ENCODE measurements around the gene NCAN. TPM values are rescaled to one million over a fixed set of nuclear protein-coding genes. Genes with fewer than 3 reads are reported as not detected.

NCAN gene
- total RNA-seq, 1 experiment from 2014 or later, result 0.15 TPM

DNA sequence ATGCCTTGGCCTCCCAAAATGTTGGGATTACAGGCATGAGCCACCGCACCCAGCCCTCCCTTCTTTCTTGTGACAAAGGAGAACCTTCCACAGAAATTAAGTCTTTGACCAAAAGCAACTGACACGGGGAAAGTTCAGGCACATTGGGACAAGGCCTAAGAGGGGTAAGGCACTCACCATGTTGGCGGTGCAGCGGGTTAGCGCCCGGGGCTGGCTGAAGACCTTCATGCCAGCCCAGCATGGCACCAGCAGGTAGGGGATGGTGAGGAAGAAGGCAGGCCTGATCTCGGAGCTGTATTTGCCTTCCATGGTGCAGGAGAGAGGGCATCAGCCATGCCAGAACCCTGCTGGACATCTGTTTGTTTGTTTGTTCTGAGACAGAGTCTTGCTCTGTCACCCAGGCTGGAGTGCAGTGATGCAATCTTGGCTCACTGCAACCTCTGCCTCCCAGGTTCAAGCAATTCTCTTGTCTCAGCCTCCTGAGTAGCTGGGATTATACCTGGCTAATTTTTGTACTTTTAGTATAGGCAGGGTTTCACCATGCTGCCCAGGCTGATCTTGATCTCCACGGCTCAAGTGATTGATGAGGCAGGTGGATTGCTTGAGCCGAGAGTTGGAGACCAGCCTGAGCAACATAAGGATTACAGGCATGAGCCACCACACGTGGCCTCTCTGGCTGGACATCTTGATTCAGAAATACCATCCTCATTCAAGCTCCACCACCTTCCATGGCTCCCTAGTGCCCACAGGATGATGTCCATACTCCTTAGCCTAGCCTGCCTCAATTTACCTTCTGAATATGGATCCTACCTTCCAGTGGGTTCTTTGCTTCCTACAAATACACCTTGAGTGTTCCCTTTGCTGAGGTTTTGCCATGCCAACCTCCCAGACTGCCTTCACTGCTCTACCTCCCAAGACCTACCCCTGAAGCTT is 57.0 kb downstream of the NCAN start:
- no peak overlapping the region for H3K4me3 ChIP-seq (ENCODE audit: low read length)
- no peak overlapping the region for H2AFZ ChIP-seq (ENCODE audit: low read length)
- no peaks in the 10 kb centered on the region for H3K36me3 ChIP-seq (ENCODE audit: low read depth, low read length)
- intact Hi-C loops (cut with micrococcal nuclease), result no loop called here
- no peaks in the 10 kb centered on the region for H3K4me1 ChIP-seq (ENCODE audit: insufficient read depth, low read length)
- TF ChIP-seq, protein P1, sequence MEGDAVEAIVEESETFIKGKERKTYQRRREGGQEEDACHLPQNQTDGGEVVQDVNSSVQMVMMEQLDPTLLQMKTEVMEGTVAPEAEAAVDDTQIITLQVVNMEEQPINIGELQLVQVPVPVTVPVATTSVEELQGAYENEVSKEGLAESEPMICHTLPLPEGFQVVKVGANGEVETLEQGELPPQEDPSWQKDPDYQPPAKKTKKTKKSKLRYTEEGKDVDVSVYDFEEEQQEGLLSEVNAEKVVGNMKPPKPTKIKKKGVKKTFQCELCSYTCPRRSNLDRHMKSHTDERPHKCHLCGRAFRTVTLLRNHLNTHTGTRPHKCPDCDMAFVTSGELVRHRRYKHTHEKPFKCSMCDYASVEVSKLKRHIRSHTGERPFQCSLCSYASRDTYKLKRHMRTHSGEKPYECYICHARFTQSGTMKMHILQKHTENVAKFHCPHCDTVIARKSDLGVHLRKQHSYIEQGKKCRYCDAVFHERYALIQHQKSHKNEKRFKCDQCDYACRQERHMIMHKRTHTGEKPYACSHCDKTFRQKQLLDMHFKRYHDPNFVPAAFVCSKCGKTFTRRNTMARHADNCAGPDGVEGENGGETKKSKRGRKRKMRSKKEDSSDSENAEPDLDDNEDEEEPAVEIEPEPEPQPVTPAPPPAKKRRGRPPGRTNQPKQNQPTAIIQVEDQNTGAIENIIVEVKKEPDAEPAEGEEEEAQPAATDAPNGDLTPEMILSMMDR (conservative IDR thresholded peaks at IDR 0.05; ENCODE audit: low read depth, low read length), result no peak
- TF ChIP-seq EZH2phosphoT487 (IDR thresholded peaks at IDR 0.05; ENCODE audit: borderline replicate concordance, low read length) (no peak), EZH2 (IDR thresholded peaks at IDR 0.05; ENCODE audit: low read length, unreplicated experiment) (no peak)
- DNase-seq, result no peak
- ChIA-PET POLR2A (ENCODE audit: unreplicated experiment) (no interaction called here), CTCF (no interaction called here)
- no peak overlapping the region for H3K9ac ChIP-seq (ENCODE audit: low read length)
- H3K9me3 ChIP-seq (ENCODE audit: low read length), result no peaks in the 10 kb centered on the region
- no peaks in the 10 kb centered on the region for H3F3A ChIP-seq (ENCODE audit: low read length, unreplicated experiment)
- no TSS peak for BruUV-seq (replicated peaks)
- no peaks in the 10 kb centered on the region for H3K27me3 ChIP-seq (ENCODE audit: low read length)
- no peaks in the 10 kb centered on the region for H4K20me1 ChIP-seq (ENCODE audit: low read length)
- no peak overlapping the region for H3K27ac ChIP-seq (ENCODE audit: low read length)
- no peaks in the 10 kb centered on the region for H3K79me2 ChIP-seq (ENCODE audit: low read length)
- no peak overlapping the region for H3K4me2 ChIP-seq (ENCODE audit: low read length)
- no peaks in the 10 kb centered on the region for H3K9me2 ChIP-seq (replicated peaks; ENCODE audit: low read length)
- no peak; the same call in 1 of the 2 replicates for ATAC-seq

DNA sequence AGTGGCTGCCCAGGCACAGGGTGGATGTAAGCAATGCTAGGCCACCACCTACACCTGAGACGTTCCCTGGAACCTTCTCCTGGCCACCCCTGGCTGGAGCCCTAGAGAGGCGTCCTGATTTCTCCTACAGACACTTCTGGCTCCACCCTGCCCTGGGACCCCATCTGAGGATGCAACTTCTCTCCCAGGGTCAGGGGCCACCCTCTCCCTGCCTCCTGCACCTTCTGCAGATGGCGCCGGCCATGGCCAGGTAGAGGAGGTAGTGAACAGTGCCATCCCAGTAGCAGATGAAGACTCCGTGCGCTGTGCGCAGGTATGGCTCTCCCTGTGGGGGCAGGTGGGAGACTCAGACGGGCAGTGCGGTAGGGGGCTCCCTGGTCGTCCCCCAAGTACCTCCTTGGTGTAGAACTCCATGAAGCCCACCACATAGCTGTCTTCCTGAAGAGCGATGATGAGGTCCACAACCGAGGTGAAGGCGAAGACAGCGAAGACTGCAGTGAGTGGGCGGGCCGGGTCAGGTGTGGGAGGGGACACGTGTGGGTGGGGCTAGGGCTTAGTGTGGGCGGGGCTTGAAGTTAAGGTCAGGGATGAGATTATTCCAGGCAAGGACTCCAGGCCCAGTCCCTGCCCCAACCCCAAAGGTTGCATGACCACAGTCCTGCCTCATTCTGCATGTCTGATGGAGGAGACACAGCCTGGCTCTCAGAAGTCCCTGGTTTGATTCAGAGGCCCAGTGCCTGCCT is 58.4 kb downstream of the NCAN start:
- Histone ChIP-seq H3K9ac (ENCODE audit: low read length) (no peak overlapping the region), H3K4me1 (ENCODE audit: insufficient read depth, low read length) (no peaks in the 10 kb centered on the region), H3K27me3 (ENCODE audit: low read length) (no peaks in the 10 kb centered on the region), H3K36me3 (ENCODE audit: low read depth, low read length) (no peaks in the 10 kb centered on the region), H3K27ac (ENCODE audit: low read length) (no peak overlapping the region), H3F3A (ENCODE audit: low read length, unreplicated experiment) (no peaks in the 10 kb centered on the region), H3K79me2 (ENCODE audit: low read length) (no peaks in the 10 kb centered on the region), H3K9me3 (ENCODE audit: low read length) (no peaks in the 10 kb centered on the region), H3K4me3 (ENCODE audit: low read length) (no peak overlapping the region), H2AFZ (ENCODE audit: low read length) (no peak overlapping the region), H3K9me2 (replicated peaks; ENCODE audit: low read length) (no peaks in the 10 kb centered on the region), H4K20me1 (ENCODE audit: low read length) (no peaks in the 10 kb centered on the region), H3K4me2 (ENCODE audit: low read length) (no peak overlapping the region)
- ChIA-PET POLR2A (ENCODE audit: unreplicated experiment) (no interaction called here), CTCF (no interaction called here)
- intact Hi-C loops (cut with micrococcal nuclease), result no loop called here
- BruUV-seq (replicated peaks), result no TSS peak
- TF ChIP-seq, protein P1 (conservative IDR thresholded peaks at IDR 0.05; ENCODE audit: low read depth, low read length), result no peak
- TF ChIP-seq EZH2 (IDR thresholded peaks at IDR 0.05; ENCODE audit: low read length, unreplicated experiment), result no peak
- TF ChIP-seq EZH2phosphoT487 (IDR thresholded peaks at IDR 0.05; ENCODE audit: borderline replicate concordance, low read length), result no peak
- DNase-seq (no peak), ATAC-seq (no peak)

Data from PC-3 (cell line).